NT2/D1 (cell line): ENCODE measurements around the gene ZNF429.

ENCODE experiments used
- SUZ12 ChIP-seq: IDR thresholded peaks from 2 replicates; pipeline ENCODE4 v1.6.1; 2011; ENCODE audit not compliant: insufficient read length, insufficient read depth; ENCODE audit errors: extremely low read depth
- YY1 ChIP-seq: IDR thresholded peaks from 2 replicates; pipeline ENCODE4 v1.6.1; 2011; ENCODE audit not compliant: insufficient read length, insufficient read depth
- ZNF274 ChIP-seq: IDR thresholded peaks from 2 replicates; pipeline ENCODE4 v1.6.1; 2011; ENCODE audit warnings: mild to moderate bottlenecking, low read depth, low read length

GRCh38 chr19:21593008-21593481 is 87.6 kb downstream of the ZNF429 start:
- TF ChIP-seq YY1, result no peak
- no peak for TF ChIP-seq ZNF274
- TF ChIP-seq SUZ12, result no peak
